Fibroblast of the aortic adventitia (primary cell): ENCODE measurements around the gene CDC37L1. TPM values are rescaled to one million over a fixed set of nuclear protein-coding genes. Genes with fewer than 3 reads are reported as not detected.

Source experiments
- DNase-seq: peaks from one replicate; pipeline ENCODE4 v3.0.0-alpha.2; 2010; ENCODE audit warnings: low read depth
- H3K4me3 ChIP-seq: 2 replicates; pipeline ENCODE4 v1.5.1; 2011; ENCODE audit warnings: low read depth, mild to moderate bottlenecking, control low read depth, low read length, moderate library complexity
- total RNA-seq: library from RNA; depleted of rRNA; stranded (reverse); fragments of >200 nt; gene quantifications from 2 replicates; pipeline ENCODE4 v1.2.3, GENCODE V29; 2012; ENCODE audit warnings: low replicate concordance
- TF ChIP-seq, protein P1 (sequence below): IDR thresholded peaks from 2 replicates; pipeline ENCODE4 v1.5.1; 2011; ENCODE audit warnings: mild to moderate bottlenecking, low read length, control low read depth, inconsistent platforms; ENCODE audit not compliant: insufficient read depth

CDC37L1 gene
- total RNA-seq, 1 donor, result 17.5 TPM

DNA sequence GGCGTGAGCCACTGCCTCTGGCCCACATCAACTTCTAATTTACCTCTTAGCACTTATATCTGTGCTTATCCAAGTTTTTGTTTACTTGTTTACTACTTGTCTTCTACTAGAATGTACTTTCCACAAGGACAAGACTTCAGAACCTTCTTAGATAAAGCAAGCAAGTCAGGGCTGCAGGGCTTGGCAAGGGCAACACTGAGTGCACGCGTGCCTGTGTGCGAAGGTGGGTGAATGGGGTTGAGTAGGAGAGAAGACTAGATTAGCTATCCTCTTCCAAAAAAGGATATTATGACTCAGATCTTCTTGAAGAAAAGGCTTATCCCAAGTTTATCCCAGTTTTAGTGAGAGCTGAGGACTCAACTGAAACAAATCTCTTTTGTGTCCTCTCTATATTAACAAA lies 42.4 kb downstream of the CDC37L1 start:
- H3K4me3 ChIP-seq, result no peak overlapping the region
- TF ChIP-seq, protein P1, sequence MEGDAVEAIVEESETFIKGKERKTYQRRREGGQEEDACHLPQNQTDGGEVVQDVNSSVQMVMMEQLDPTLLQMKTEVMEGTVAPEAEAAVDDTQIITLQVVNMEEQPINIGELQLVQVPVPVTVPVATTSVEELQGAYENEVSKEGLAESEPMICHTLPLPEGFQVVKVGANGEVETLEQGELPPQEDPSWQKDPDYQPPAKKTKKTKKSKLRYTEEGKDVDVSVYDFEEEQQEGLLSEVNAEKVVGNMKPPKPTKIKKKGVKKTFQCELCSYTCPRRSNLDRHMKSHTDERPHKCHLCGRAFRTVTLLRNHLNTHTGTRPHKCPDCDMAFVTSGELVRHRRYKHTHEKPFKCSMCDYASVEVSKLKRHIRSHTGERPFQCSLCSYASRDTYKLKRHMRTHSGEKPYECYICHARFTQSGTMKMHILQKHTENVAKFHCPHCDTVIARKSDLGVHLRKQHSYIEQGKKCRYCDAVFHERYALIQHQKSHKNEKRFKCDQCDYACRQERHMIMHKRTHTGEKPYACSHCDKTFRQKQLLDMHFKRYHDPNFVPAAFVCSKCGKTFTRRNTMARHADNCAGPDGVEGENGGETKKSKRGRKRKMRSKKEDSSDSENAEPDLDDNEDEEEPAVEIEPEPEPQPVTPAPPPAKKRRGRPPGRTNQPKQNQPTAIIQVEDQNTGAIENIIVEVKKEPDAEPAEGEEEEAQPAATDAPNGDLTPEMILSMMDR, result no peak
- no peak for DNase-seq

DNA sequence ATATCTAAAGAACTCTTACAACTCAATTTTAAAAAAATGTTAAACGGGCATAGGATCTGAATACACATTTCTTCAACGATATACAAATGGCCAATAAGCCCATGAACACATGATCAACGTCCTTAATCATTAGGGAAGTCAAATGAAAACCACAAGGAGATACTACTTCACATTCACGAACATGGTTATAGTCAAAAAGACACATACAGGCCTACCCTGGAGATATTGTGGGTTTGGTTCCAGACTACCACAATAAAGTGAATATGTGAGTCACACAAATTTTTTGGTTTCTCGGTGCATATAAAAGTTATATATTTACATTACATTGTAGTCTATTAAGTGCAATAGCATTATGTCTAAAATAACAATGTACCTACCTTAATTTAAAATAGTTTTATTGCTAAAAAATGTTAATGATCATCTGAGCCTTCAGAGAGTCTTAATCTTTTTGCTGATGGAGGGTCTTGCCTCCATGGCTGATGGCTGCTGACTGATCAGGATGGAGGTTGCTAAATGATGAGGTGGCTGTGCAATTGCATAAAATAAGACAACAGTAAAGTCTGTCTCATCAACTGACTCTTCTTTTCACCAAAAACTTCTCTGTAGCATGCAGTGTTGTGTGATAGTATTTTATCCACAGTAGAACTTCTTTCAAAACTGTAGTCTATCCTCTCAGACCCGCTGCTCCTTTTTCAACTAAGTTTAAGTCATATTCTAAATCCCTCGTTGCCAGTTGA lies 46.5 kb downstream of the CDC37L1 start:
- no peak for DNase-seq
- no peak overlapping the region for H3K4me3 ChIP-seq
- TF ChIP-seq, protein P1, result no peak

DNA sequence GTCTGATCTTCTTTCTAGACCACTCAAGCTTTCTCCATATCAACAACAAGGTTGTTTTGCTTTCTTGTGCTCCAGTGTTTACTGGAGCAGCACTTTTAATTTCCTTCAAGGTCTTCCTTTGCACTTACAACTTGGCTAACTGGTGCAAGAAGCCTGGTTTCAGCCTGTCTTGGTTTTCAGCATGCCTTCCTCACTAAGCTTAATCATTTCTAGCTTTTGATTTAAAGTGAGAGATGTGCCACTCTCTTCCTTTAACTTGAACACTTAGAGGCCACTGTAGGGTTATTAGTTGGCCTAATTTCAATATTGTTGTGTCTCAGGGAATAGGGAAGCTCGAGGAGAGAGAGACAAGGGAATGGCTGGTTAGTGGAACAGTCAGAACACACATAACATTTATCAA lies 48.2 kb downstream of the CDC37L1 start:
- no peak for DNase-seq
- TF ChIP-seq, protein P1, result no peak
- H3K4me3 ChIP-seq, result no peak overlapping the region

DNA sequence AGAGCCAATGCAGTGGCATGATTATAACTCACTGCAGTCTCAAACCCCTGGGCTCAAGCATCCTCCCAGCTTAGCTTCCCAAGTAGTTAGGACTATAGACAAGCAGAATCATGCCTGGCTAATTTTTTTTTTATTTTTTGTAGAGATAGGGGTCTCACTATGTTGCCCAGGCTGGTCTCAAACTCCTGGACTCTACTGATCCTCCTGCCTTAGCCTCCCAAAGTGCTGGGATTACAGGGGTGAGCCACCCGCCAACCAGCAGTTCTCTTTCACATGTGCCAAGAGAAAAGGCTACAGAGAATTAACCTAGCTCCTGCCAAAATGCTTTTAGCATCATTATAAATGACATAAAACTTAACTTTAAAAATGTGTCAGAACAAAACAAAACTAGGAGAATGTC lies 53.5 kb downstream of the CDC37L1 start:
- TF ChIP-seq, protein P1, result no peak
- no peak for DNase-seq
- H3K4me3 ChIP-seq, result no peak overlapping the region

DNA sequence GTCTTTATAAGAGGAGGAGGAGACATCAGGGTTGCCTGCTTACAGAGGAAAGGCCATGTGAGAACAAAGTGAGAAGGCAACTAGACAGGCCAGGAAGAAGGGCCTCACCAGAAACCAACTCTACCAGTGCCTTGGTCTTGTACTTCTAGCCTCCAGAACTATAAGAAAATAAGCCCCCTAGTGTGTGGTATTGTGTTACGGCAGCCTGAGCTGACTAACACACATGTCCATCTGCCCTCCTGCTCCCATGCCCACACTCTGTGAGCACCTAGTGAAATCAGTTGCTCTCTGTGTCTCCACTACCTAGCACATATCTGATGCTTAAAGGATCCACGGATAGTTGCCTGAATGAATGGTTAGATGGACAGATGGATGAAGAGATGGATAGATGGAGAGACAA lies 54.8 kb downstream of the CDC37L1 start:
- no peak for DNase-seq

DNA sequence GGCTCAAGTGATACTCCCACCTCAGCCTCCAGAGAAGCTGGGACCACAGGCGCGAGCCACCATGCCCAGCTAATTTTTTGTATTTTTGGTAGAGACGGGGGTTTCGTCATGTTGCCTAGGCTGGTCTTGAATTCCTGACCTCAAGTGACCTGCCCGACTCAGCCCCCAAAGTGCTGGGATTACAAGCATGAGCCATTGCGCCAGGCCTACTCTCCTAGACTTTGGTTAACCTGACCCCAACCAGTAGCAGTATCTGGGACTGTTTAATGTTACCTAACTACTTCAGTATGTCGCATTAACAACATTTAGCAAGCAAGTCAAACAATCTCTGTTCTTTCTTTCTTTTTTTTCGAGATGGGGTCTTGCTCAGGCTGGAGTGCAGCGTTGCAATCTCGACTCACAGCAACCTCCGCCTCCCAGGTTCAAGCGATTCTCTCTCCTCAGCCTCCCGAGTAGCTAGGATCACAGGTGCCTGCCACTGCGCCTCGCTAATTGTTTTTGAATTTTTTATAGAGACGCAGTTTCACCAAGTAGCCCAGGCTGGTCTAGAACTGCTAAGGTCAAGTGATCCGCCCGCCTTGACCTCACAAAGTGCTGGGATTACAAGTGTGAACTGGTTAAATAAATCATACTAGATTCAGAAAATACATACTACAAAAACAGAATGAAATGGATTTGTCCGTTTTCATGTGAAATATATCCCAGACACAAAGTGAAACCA lies 59.7 kb downstream of the CDC37L1 start:
- H3K4me3 ChIP-seq, result peak overlapping the region; percentile 85
- TF ChIP-seq, protein P1, result no peak
- DNase-seq, result no peak

More for the DNA sequence above, 54.8 kb downstream of the CDC37L1 start:
- H3K4me3 ChIP-seq, result no peak overlapping the region
- TF ChIP-seq, protein P1, result no peak
